HCT116 (cell line): ENCODE data around the gene CSNK1G1.

Experiments
- ATF3 ChIP-seq: IDR thresholded peaks from 2 replicates; pipeline ENCODE4 v1.6.1; 2012
- EGR1 ChIP-seq: IDR thresholded peaks from 2 replicates; pipeline ENCODE4 v1.6.1; 2012; ENCODE audit warnings: low read depth
- EZH2 ChIP-seq: fragments of 200-600 bp; sonication (generic); IDR thresholded peaks from 2 replicates; pipeline ENCODE4 v1.6.1; 2017; ENCODE audit warnings: antibody characterized with exemption, mixed run types
- EZH2phosphoT487 ChIP-seq: fragments of 200-600 bp; IDR thresholded peaks from 2 replicates; pipeline ENCODE4 v1.6.1; 2018; ENCODE audit warnings: antibody characterized with exemption, borderline replicate concordance
- FOSL1 ChIP-seq: IDR thresholded peaks from 2 replicates; pipeline ENCODE4 v1.6.1; 2012; ENCODE audit warnings: low read depth
- MAX ChIP-seq: IDR thresholded peaks from 2 replicates; pipeline ENCODE4 v1.6.1; 2012
- POLR2A ChIP-seq: IDR thresholded peaks from 2 replicates; pipeline ENCODE4 v1.7.0; 2011; ENCODE audit warnings: borderline replicate concordance; ENCODE audit not compliant: insufficient read depth, insufficient read length; ENCODE audit errors: extremely low read depth
- POLR2AphosphoS5 ChIP-seq: IDR thresholded peaks from 2 replicates; pipeline ENCODE4 v1.6.1; 2011; ENCODE audit warnings: mild to moderate bottlenecking, low read depth, low read length, moderate library complexity
- RAD21 ChIP-seq: IDR thresholded peaks from 2 replicates; pipeline ENCODE4 v1.6.1; 2012; ENCODE audit warnings: low read depth, mild to moderate bottlenecking
- ZFX ChIP-seq: fragments of 450-650 bp; IDR thresholded peaks from 2 replicates; pipeline ENCODE4 v1.6.1; 2017
- ZNF274 ChIP-seq: fragments of 200-500 bp; sonication (Bioruptor generic); IDR thresholded peaks from 2 replicates; pipeline ENCODE4 v1.6.1; 2014; ENCODE audit warnings: mild to moderate bottlenecking, low read depth, low read length, inconsistent platforms
- TF ChIP-seq, protein P1 (sequence below), 3 experiments: fragments of 200-600 bp in 1 of 3; sonication (generic) in 1 of 3; IDR thresholded peaks in 2 of 3; conservative IDR thresholded peaks in 1 of 3; 2 replicates each; pipeline ENCODE4 v1.5.1; 2012 to 2017; ENCODE audit warnings: low read depth in 2 of 3, low read length in 2 of 3, antibody characterized with exemption in 1 of 3, borderline replicate concordance in 1 of 3, control low read depth in 1 of 3, mild to moderate bottlenecking in 1 of 3, mixed read lengths in 1 of 3, mixed run types in 1 of 3, moderate library complexity in 1 of 3; ENCODE audit not compliant: insufficient read depth in 1 of 3

DNA sequence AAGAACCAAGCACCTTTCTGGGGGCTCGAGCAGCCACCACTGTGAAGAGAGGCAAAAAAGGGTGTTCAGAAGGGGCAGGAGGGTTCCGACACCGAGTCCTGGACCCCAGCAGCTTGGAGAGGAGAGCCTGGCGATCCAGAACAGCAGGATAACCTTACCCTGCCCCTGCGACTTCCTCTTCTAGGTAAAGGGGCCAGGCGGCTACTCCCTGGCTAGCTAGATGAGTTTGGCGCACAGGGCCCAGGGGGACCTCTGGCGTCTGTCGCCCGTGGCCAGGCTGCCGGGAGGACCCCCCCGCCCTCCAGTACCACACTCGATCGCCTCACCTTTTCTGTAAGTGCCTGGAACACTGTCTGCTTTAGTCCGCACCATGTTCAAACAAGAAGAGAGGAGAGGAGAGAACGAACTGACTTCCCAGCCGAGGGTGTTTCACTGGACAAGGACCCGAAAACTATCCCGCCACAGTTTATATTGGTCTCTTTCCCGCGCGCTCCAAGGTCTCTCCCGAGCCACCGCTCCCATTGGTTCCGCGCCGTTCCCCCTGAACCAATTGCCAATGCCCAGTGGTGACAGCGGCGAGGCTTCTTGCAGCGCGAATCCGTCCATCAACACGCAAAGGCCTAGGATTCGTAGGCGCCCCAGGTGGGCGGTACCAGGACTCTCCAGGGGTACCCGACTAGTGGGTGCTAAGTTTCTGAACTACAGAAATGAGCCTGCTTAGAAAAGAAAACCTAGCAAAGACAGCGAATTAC lies 25.2 kb upstream of the CSNK1G1 start, which contains the start of gene PCLAF:
- TF ChIP-seq POLR2A (peak; percentile 81), RAD21 (no peak), EZH2 (no peak), FOSL1 (no peak), EZH2phosphoT487 (no peak), POLR2AphosphoS5 (peak; percentile 70; the same call in 1 of the 2 replicates), ZFX (peak; percentile 36; the same call in 1 of the 2 replicates), MAX (peak; percentile 29; the same call in 1 of the 2 replicates), EGR1 (no peak), ATF3 (no peak), ZNF274 (no peak)
- TF ChIP-seq, protein P1, sequence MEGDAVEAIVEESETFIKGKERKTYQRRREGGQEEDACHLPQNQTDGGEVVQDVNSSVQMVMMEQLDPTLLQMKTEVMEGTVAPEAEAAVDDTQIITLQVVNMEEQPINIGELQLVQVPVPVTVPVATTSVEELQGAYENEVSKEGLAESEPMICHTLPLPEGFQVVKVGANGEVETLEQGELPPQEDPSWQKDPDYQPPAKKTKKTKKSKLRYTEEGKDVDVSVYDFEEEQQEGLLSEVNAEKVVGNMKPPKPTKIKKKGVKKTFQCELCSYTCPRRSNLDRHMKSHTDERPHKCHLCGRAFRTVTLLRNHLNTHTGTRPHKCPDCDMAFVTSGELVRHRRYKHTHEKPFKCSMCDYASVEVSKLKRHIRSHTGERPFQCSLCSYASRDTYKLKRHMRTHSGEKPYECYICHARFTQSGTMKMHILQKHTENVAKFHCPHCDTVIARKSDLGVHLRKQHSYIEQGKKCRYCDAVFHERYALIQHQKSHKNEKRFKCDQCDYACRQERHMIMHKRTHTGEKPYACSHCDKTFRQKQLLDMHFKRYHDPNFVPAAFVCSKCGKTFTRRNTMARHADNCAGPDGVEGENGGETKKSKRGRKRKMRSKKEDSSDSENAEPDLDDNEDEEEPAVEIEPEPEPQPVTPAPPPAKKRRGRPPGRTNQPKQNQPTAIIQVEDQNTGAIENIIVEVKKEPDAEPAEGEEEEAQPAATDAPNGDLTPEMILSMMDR (IDR thresholded peaks at IDR 0.05 in 2 of 3, conservative IDR thresholded peaks at IDR 0.05 in 1 of 3; ENCODE audit: borderline replicate concordance in 1 of 3, insufficient read depth in 1 of 3, low read depth in 2 of 3, low read length in 2 of 3), result no peak
